Hematopoietic multipotent progenitor cell treated with erythropoietin and hydrocortisone succinate and interleukin-3 and kit ligand, for 4 days (in vitro differentiated cells): ENCODE results near the gene ORC1.

ENCODE experiments used
- DNase-seq: peaks from one replicate; pipeline ENCODE4 v3.0.0-alpha.2; 2015

ORC1 gene

GRCh38 chr1:52337439-52337838, 66.8 kb downstream of the ORC1 start:
- DNase-seq, result no peak

GRCh38 chr1:52334906-52335528, 69.2 kb downstream of the ORC1 start:
- no peak for DNase-seq

DNA sequence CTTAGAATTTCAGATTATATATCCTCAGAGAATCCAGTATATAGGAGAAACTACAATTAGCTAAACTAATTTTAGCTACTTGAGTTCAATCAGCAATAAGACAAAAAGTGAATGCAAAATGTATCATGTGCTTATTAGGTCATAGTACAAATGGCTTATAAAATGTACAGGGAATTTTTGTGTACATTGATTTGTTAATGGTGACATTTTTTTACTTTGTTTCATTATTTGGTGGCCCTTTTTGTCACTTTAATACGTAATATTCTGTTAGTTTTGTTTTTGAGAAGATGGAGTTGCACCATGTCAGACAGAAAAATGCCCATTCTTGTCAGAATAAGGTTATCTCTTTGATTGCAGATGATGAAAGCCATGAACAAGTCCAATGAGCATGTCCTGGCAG, 71.8 kb downstream of the ORC1 start:
- DNase-seq, result no peak

DNA sequence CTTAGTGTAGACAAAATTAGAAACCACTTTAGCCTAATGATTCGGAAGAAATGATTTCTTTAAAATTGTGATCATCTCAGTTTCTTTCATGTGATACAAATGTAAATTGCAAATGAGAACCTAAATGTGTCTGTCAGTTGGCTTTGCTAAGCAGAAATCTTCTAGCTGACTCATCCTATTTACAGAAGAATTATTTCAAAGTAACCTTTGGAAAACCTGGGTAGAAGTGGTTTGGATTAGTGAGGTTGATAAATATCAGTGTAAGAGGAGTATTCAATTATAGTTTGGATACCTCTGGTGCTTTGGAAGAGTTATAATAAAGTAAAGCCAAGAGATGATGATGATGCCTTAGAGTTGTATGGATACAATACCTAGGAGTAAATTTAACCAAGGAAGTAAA, 75.6 kb downstream of the ORC1 start:
- DNase-seq, result no peak

- DNase-seq, result no peak
Measured at GRCh38 chr1:52325786-52326185, 78.4 kb downstream of the ORC1 start.

DNA sequence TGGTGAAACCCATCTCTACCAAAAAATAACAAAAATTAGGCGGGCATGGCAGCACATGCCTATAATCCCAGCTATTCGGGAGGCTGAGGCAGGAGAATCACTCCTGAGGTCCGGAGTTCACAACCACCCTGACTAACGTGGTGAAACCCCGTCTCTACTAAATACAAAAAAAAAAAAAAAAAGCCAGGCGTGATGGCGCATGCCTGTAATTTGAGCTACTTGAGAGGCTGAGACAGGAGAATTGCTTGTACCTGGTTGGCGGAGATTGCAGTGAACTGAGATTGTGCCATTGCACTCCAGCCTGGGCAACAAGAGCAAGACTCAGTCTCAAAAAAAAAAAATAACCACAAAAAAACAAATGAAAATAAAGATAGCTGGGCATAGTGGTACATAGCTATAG, 80.5 kb downstream of the ORC1 start:
- no peak for DNase-seq
